Measurements from ENCODE around the gene BNC1. TPM values are rescaled to one million over a fixed set of nuclear protein-coding genes. Genes with fewer than 3 reads are reported as not detected.
"Not testable (repeated sequence)": the region's sequence is repeated elsewhere in the genome, so short reads cannot be mapped to it uniquely, and the experiment has no call there.

Gene BNC1
- total RNA-seq, 1 donor from 2014 or later = 0.16 TPM

DNA sequence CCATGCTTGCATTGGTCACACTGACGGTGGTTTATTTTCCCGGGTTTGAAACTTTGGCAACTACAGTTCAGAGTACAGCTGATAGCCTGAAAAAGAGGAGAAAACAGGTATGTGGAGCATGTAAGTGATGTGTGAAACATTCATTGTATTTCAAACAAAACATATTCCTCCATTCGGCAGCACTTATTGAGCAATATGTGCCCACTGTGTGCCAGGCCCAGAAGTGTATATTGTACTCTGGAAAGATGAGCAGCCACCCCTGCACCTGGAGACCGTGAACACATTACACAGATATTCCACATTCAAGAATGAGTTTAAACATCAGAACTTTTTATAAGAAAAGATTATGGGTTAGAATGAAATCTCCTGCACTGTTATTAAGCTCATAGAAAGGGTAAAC lies 16.3 kb downstream of the BNC1 start:
- no peak for DNase-seq
- no peak for ATAC-seq (ENCODE audit: poor library complexity)
- intact Hi-C loops (cut with DNase I) = no loop called here

DNA sequence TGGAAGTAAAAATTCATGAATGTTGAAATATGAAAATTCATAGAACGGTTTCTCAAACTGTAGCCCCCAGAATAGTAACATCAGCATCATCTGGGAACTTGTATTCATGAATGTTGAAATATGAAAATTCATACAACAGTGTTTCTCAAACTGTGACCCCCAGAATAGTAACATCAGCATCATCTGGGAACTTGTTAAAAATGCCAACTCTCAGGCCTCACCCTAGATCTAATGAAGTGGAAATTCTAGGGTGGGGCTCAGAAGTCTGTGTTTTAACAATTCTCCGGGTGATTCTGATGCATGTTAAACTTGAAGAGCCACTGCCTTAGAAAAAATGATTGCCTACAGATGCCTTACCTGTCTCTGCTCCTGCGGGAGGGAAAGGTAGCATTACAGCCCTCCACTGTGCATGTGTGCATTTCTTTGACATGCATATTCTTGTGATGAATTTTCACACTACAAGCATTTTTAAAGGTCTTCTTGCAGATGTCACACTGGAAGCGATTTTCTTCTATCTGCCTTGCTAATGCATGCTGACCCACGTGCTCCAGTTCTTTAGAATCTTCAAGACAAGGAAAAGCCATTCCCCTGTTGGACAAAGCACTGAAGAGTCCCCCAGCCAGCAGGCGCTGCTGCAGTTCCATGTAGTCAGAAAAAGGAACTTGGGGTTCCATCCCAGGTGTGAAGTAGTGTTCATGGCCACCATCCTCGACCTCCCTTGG lies 21.7 kb downstream of the BNC1 start:
- ATAC-seq (ENCODE audit: poor library complexity) (no peak), DNase-seq (no peak)
- intact Hi-C loops (cut with DNase I) = no loop called here

DNA sequence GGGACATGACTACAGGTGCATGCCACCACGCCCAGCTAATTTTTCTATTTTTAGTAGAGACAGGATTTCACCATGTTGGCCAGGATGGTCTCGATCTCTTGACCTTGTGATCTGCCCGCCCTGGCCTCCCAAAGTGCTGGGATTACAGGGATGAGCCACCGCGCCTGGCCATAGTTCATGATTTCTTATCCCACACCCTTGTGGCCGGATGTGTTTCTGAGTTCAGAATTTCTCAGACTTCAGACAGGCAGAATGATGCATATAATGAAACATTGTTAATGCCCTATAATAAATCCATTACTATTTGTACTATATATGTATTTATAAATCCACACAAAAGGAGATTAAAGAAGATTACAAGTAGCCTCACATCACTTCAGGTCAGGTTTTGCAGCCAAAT lies 22.3 kb downstream of the BNC1 start:
- ATAC-seq (ENCODE audit: poor library complexity); intact Hi-C loops (cut with DNase I); DNase-seq: not testable (repeated sequence)

DNA sequence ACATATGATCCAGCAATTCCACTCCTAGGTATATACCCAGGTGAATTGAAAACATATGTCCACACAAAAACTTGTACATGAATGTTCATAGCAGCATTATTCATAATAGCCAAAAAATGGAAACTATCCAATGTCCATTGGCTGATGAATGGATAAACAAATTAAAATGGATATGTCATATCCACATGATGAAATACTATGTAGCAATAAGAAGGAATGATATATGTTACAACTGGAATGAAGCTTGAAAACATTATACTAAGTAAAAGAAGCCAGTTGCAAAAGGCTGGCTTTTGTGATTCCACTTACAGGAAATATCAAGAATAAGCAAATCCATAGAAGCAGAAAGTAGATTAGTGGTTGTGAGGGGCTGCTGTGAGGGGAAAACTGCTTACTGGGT lies 33.7 kb downstream of the BNC1 start:
- DNase-seq (no peak), ATAC-seq (ENCODE audit: poor library complexity) (no peak)
- intact Hi-C loops (cut with DNase I) = no loop called here

DNA sequence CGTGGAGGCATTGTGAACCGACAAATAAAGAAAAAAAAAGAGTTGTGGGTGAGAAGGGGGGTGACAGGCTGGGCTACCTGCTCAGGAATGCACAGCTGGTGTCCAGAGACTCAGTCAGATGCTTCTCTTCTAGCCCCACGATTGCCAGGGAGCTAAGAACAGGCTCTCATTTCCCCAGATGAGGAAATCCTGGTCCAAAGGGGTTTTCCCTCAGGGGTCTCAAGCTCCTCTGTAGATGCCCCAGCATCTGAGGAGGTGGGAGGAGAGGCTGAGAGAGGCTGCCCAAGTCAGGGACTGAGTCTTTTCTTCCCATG lies 35.5 kb downstream of the BNC1 start:
- DNase-seq = no peak
- ATAC-seq (ENCODE audit: poor library complexity) = no peak
- intact Hi-C loops (cut with DNase I) = loop anchor here (2.0 to 5.0 kb wide), 3 partner anchors 128 to 310 kb away; no protein-coding TSS in a partner anchor

DNA sequence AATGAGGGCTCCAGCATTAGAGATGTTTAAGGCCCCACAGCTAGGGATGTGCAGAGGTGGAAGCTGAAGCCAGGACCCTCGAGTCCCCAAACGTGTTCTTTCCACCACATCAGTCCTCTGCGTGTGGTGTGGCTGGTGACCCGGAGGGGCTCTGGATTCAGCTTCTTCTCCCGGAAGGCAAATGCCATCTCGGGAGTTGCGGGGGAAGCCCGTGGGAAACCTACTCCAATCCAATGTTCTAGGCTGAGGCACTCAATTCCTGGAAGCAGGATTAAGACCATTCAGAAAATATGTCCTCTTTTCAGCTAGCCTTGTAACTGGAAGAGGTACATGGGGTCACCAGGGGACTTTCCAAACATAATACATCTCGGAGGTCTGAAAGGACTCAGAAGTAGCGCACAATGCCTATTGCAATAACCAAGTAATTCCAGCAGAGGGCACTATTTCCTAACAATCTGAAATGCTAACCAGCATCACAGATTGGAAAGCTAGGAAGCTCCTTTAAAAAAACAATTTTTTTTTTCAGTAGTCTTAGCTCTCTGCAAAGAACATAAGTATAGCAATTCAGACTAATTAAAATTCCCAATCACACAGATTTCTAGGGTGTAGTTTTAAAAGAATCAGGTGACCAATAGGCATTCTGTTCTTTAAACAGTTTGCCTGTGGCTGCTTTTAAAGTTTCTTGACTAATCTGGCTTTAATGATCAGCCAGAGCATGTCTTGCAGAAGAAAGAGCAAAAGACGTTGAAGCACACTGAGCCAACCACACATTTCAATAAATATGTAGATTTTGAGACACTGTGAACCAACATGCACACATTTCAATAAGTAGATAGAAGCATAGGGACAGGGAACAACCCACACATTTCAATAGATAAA lies 36.1 kb downstream of the BNC1 start:
- DNase-seq = no peak
- intact Hi-C loops (cut with DNase I) = loop anchor here (2.0 to 5.0 kb wide), 3 partner anchors 129 to 310 kb away; no protein-coding TSS in a partner anchor
- ATAC-seq (ENCODE audit: poor library complexity) = peak; percentile 57

DNA sequence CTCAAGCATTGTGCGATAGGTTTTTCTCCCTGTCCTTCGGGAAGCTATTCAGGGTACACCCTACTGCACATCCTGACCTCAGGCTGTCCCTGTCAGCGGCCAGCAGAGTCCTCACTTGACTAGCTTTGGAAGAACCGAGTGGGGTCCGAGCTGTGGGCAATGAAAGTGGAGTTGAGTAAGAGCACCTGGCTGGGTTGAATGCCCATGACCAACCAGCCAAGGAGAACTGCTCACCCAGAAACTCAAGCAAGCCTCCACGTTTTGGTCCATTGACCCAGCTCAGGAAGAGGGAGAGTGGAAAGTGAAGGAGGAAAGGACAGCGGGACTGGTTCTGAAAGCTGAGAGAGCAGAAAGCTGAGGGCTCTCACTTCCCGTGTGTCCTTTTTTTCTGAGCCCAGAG lies 40.8 kb downstream of the BNC1 start:
- intact Hi-C loops (cut with DNase I) = no loop called here
- ATAC-seq (ENCODE audit: poor library complexity) (no peak), DNase-seq (no peak)

DNA sequence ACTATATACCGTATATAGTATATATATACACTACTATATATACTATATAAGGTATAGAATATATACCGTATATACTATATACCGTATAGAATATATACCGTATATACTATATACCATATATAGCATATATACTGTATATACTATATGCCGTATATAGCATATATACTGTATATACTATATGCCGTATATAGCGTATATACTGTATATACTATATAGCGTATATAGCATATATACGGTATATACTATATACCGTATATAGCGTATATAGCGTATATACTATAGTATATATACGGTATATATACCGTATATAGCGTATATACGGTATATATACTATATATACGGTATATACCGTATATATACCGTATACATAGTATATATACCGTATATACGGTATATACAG lies 54.2 kb downstream of the BNC1 start:
- intact Hi-C loops (cut with DNase I) = no loop called here
- ATAC-seq (ENCODE audit: poor library complexity) (no peak), DNase-seq (no peak)

DNA sequence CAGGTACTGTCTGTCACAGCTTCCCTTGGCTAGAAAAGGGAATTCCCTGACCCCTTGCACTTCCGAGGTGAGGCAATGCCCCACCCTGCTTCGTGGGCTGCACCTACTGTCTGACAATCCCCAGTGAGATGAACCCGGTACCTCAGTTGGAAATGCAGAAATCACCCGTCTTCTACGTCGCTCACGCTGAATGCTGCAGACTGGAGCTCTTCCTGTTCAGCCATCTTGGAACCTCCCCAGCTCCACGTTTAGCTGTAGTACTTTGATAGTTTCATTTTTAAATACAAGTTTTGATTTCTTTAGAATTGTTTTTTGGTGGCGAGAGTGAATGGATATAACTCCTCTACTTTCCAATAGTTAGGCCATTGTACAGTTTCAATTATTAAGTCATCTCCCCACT lies 59.0 kb downstream of the BNC1 start:
- intact Hi-C loops (cut with DNase I) = no loop called here
- ATAC-seq (ENCODE audit: poor library complexity) (no peak), DNase-seq (no peak)

DNA sequence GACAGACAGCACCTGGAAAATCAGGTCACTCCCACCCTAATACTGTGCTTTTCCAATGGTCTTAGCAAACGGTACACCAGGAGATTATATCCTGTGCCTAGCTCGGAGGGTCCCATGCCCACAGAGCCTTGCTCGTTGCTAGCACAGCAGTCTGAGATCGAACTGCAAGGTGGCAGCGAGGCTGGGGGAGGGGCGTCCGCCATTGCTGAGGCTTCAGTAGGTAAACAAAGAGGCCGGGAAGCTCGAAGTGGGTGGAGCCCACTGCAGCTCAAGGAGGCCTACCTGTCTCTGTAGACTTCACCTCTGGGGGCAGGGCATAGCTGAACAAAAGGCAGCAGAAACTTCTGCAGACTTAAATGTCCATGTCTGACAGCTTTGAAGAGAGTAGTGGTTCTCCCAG lies 62.7 kb downstream of the BNC1 start:
- intact Hi-C loops (cut with DNase I); ATAC-seq (ENCODE audit: poor library complexity); DNase-seq: not testable (repeated sequence)

DNA sequence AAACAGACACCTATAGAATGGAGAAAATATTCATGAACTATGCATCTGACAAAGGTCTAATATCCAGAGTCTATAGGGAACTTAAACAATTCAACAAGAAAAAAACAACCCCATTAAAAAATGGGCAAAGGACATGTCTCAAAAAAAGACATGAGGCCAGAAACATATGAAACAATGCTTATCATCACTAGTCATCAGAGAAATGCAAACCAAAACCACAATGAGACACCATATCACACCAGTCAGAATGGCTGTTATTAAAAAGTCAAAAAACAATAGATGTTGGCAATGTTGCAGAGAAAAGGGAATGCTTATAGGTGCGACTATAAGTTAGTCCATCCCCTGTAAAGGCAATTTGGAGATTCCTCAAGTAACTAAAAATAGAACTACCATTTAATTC lies 65.4 kb downstream of the BNC1 start:
- intact Hi-C loops (cut with DNase I) = no loop called here
- no peak for DNase-seq
- no peak for ATAC-seq (ENCODE audit: poor library complexity)

DNA sequence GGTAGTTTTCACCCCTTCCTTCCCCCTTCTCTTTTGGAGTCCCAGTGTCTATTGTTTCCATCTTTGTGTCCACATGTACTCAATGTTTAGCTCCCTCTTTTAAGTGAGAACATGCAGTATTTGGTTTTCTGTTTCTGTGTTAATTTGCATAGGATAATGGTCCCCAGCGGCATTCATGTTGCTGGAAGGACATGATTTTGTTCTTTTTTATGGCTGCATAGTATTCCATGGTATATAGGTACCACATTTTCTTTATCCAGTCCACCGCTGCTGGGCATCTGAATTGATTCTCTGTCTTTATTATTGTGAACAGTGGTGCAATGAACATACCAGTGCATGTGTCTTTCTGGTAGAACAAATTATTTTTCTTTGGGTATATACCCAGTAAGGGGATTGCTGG lies 69.2 kb downstream of the BNC1 start:
- intact Hi-C loops (cut with DNase I) = no loop called here
- DNase-seq (no peak), ATAC-seq (ENCODE audit: poor library complexity) (no peak)

DNA sequence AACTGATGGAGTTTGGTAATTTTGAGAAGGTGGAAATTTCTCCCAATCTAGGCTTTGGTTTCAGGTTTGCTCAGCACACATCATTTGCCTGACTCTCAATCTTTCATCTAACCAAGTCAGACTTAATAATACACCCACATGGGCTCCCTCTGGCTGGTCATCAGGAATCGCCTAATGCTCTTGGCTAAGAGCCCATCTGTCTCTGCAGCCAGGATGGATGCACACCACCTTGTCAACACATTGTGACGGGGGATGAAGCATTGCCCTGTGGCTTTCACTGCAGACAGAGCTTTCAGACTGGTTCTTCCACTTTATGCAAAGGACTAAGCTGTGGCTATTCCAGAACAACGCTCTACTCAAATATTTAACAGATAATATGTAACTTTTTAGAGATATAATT lies 73.8 kb downstream of the BNC1 start:
- intact Hi-C loops (cut with DNase I) = no loop called here
- DNase-seq = no peak

DNA sequence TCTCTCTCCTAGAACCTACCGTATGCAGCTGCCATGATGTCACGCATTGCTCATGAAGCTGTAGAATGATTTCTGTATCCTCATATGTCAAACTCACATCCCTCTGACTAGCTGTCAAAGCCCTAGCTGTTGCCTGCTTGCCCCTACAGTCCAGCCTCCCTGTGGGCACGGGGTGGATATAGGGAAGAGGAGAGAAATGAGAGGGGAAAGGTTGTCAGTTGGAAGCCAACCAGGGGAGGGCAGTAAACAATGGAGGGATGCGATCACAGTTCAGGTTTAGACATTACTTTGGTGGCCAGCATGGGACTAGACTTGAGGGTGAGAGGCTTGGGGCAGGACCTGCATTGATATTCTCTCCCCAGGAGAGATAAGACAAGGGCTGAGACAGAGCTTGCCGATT lies 75.1 kb downstream of the BNC1 start:
- no peak for ATAC-seq (ENCODE audit: poor library complexity)
- intact Hi-C loops (cut with DNase I) = no loop called here
- no peak for DNase-seq

More for the DNA sequence above, 73.8 kb downstream of the BNC1 start:
- no peak for ATAC-seq (ENCODE audit: poor library complexity)

DNA sequence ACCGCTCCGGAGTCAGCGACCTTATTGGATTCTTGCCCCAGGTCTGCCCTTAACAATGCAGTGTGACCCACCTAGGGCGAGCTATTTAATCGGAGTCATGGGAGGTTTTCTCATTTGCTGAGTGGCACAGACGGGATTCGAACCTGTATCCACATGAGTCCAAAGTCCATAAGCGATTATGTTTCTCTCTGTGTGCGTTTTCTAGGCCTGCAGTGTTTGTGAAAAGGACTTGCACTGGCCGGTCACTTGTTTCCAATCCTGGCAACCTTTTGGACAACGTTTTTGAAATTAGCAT lies 76.2 kb downstream of the BNC1 start:
- intact Hi-C loops (cut with DNase I) = no loop called here
- no peak for ATAC-seq (ENCODE audit: poor library complexity)
- no peak for DNase-seq

DNA sequence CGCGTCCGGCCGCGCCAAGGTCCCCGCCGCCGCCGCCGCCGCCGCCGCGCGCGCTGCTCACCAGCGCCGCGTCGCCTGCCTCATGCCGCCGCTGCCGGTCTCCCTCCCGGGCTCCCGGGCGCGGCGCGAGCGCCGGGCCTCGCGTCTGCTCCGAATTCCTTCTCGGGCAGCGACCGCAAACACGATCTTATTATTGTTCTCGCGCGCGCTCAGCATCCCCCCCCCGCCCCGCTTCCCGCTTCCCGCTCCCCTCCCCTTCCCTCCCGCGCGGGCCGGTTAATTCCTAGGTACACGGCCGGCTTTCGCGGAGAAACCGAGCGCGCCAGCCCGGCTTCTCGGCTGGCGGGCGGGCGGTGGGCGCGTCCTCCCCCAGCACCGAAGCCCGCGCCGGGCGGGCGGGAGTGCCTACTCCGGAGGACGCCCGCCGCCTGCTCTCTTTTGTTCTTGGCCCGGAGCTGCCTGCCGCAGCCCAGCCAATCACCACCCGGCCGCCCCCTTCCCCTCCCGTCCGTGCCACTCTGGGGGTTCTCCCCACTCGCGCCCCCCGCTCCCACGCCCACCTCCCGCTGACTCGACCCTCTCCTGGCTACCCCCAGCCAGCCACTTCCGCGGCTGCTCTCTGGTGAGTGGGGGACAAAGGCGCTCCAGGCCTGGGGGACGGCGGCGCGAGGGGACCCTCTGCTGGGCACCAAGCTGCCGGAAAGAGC lies 76.7 kb downstream of the BNC1 start, which contains the start of gene HDGFL3:
TSS of gene HDGFL3 (minus strand) at position 164 of the 707 bp plus-strand sequence. CDS start 409 bp downstream, outside the sequence.
- ATAC-seq (ENCODE audit: poor library complexity) (peak; percentile 64), DNase-seq (peak; percentile 75)
- intact Hi-C loops (cut with DNase I) = no loop called here

DNA sequence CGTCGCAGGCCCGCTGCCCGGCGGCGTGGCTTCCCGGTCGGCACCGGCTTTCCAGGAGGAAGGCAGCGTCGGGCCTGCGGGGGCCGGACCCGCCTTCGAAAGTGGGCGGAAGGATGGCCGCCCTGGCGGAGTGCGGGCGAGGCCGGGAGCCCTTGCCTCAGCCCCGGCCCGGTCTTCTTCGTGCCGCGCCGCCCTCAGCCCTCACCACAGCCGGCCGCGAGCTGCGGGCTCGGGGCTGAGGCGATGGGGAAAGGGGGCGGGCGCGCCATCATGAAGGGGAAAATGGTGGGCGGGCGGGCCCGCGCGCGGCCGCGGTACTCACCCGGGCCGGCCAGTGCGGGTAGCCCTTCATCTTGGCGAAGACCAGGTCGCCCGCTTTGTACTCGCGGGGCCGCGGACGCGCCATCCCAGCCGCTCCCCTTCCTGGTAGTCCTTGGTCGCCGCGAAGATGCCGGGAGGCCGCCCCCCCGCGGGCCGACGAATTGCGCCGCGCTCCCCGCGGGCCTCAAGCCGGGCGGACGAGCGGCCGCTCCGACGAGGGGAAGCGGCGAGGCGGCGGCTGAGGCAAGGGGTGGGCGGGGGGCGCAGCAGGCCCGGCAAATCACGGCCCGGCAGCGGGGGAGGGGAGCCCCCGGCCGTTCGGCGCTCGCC lies 77.3 kb downstream of the BNC1 start:
- ATAC-seq (ENCODE audit: poor library complexity) (peak; percentile 64), DNase-seq (peak; percentile 67)
- intact Hi-C loops (cut with DNase I) = no loop called here

DNA sequence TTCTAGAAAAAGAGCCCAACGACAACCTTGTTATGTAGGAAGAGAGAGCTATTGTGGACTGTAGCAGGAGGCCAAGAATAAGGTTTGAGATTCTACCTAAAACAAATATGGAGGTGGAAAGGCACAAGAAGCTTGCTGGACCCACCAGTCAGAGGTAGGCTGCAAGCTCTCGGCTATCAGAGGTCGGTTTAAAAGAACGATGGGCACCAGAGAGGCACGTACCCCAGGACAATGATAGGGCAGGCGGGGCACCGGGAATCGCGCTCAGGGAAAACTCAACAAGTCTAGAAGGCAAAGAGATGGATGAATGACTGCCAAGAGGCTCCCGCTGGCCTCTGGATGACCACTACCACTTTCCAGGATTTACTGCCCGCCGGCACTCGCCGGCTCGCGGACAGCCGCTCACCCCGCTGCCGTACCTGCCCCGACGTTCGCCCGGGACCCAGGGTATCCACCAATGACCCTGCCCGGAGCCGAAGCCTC lies 77.9 kb downstream of the BNC1 start:
- DNase-seq = no peak
- intact Hi-C loops (cut with DNase I) = no loop called here
- peak; percentile 18 for ATAC-seq (ENCODE audit: poor library complexity)
